Choroid plexus epithelial cell (primary cell): ENCODE data around the gene HLA-DRB1.
A peak's percentile ranks its signal among the peaks of the same experiment; 100 is the strongest.
"Not testable (repeated sequence)": the region's sequence is repeated elsewhere in the genome, so short reads cannot be mapped to it uniquely, and the experiment has no call there.

Experiments
- DNase-seq: peaks from one replicate; pipeline ENCODE4 v3.0.0-alpha.2; 2010; ENCODE audit warnings: low read depth
- H3K4me3 ChIP-seq: 2 replicates; pipeline ENCODE4 v1.5.1; 2011; ENCODE audit warnings: low read depth, mild to moderate bottlenecking, control low read depth, low read length, moderate library complexity
- CTCF ChIP-seq: conservative IDR thresholded peaks from 2 replicates; pipeline ENCODE4 v1.5.1; 2011; ENCODE audit warnings: low read depth, mild to moderate bottlenecking, control low read depth, inconsistent platforms, low read length, moderate library complexity

The HLA-DRB1 gene

GRCh38 chr6:32589596-32590449 is at the start of gene HLA-DRB1:
Gene HLA-DRB1 (minus strand): TSS chr6:32589848. CDS start chr6:32589742, 106 bp downstream.
- TF ChIP-seq CTCF = no peak
- no peak within 1 kb of the TSS for H3K4me3 ChIP-seq
- DNase-seq = no peak

- DNase-seq = no peak
- no peak overlapping the region for H3K4me3 ChIP-seq
- TF ChIP-seq CTCF = no peak
Measured at GRCh38 chr6:32638532-32639219, 49.0 kb upstream of the HLA-DRB1 start.

GRCh38 chr6:32637883-32638282 is 48.2 kb upstream of the HLA-DRB1 start:
- no peak overlapping the region for H3K4me3 ChIP-seq
- TF ChIP-seq CTCF = no peak
- DNase-seq = no peak

- no peak for TF ChIP-seq CTCF
- no peak within 1 kb of the TSS for H3K4me3 ChIP-seq
- DNase-seq = peak; percentile 4
Measured at GRCh38 chr6:32637219-32637880, 47.7 kb upstream of the HLA-DRB1 start, which contains the start of gene HLA-DQA1. Gene HLA-DQA1 (plus strand): TSS chr6:32637406. CDS start chr6:32637459, 53 bp downstream.

- no peak overlapping the region for H3K4me3 ChIP-seq
- no peak for TF ChIP-seq CTCF
- DNase-seq = no peak
Measured at GRCh38 chr6:32635526-32636123, 46.0 kb upstream of the HLA-DRB1 start.

GRCh38 chr6:32629793-32630192 is 40.1 kb upstream of the HLA-DRB1 start:
- H3K4me3 ChIP-seq, DNase-seq: not testable (repeated sequence)

GRCh38 chr6:32627831-32628230 is 38.2 kb upstream of the HLA-DRB1 start:
- peak; percentile 73 for DNase-seq
- no peak for TF ChIP-seq CTCF
- no peak overlapping the region for H3K4me3 ChIP-seq
